ENCODE measurements around the gene SYNE1. TPM values are rescaled to one million over a fixed set of nuclear protein-coding genes. Genes with fewer than 3 reads are reported as not detected.
A peak's percentile ranks its signal among the peaks of the same experiment; 100 is the strongest.

The SYNE1 gene
- total and polyA plus RNA-seq, 7 experiments from 2014 or later: 50.6 to 205 (median 161) TPM

- no peak for DNase-seq
Measured at GRCh38 chr6:152166897-152167296, 470.3 kb downstream of the SYNE1 start.

GRCh38 chr6:152166497-152166896 is 470.7 kb downstream of the SYNE1 start:
- H3K4me3 Mint-ChIP-seq: no peak overlapping the region
- DNase-seq: no peak
- H3K36me3 ChIP-seq (ENCODE audit: control insufficient read depth in 2 of 3, insufficient read depth in 3 of 3, low read length in 3 of 3): peaks cover 22 to 70% (median 24%) of the 10 kb centered on the region in 3 experiments
- no peaks in the 10 kb centered on the region for H3K27me3 ChIP-seq (ENCODE audit: control insufficient read depth in 2 of 2, insufficient read depth in 2 of 2, low read length in 2 of 2)
- POLR2A ChIA-PET: interaction anchor here (3.0 kb wide), 1 partner anchor 19 kb away, joined by 13 read pairs; no protein-coding TSS in a partner anchor
- H3K27ac ChIP-seq (ENCODE audit: low read depth, low read length): no peak overlapping the region
- H3K9me3 ChIP-seq (ENCODE audit: control insufficient read depth in 2 of 3, low read length in 3 of 3): no peaks in the 10 kb centered on the region
- no peaks in the 10 kb centered on the region for H3K27me3 Mint-ChIP-seq
- H3K4me1 ChIP-seq (ENCODE audit: control insufficient read depth in 2 of 2, insufficient read depth in 2 of 2, low read length in 2 of 2): peaks cover 10 to 13% of the 10 kb centered on the region in 2 donors
- CTCF ChIA-PET: interaction anchor here (1.4 kb wide), 1 partner anchor 18 kb away, joined by 3 read pairs; no protein-coding TSS in a partner anchor
- peak overlapping the region in 5 of 9 donors; percentile 25 to 54 (median 31) for H3K27ac Mint-ChIP-seq
- peaks cover 24 to 65% (median 48%) of the 10 kb centered on the region in 5 donors for H3K36me3 Mint-ChIP-seq
- H3K4me1 Mint-ChIP-seq: peaks cover 16 to 45% (median 35%) of the 10 kb centered on the region in 7 donors
- no peak overlapping the region for H3K4me3 ChIP-seq (ENCODE audit: low read length)
- peaks cover 0 to 6% (median 0%) of the 10 kb centered on the region in 11 donors for H3K9me3 Mint-ChIP-seq
- ATAC-seq: no peak
- intact Hi-C loops (cut with micrococcal nuclease): no loop called here

More at GRCh38 chr6:152166897-152167296, 470.3 kb downstream of the SYNE1 start:
- CTCF ChIA-PET: interaction anchor here (1.4 kb wide), 1 partner anchor 17 kb away, joined by 3 read pairs; no protein-coding TSS in a partner anchor
- Histone ChIP-seq H3K27ac (ENCODE audit: low read depth, low read length) (no peak overlapping the region), H3K27me3 (ENCODE audit: control insufficient read depth in 2 of 2, insufficient read depth in 2 of 2, low read length in 2 of 2) (no peaks in the 10 kb centered on the region), H3K4me3 (ENCODE audit: low read length) (no peak overlapping the region), H3K9me3 (ENCODE audit: control insufficient read depth in 2 of 3, low read length in 3 of 3) (no peaks in the 10 kb centered on the region), H3K36me3 (ENCODE audit: control insufficient read depth in 2 of 3, insufficient read depth in 3 of 3, low read length in 3 of 3) (peaks cover 19 to 70% (median 22%) of the 10 kb centered on the region in 3 experiments), H3K4me1 (ENCODE audit: control insufficient read depth in 2 of 2, insufficient read depth in 2 of 2, low read length in 2 of 2) (peaks cover 12 to 17% of the 10 kb centered on the region in 2 donors)
- no peak for ATAC-seq
- H3K36me3 Mint-ChIP-seq: peaks cover 24 to 69% (median 51%) of the 10 kb centered on the region in 5 donors
- H3K4me1 Mint-ChIP-seq: peaks cover 17 to 48% (median 38%) of the 10 kb centered on the region in 7 donors
- H3K9me3 Mint-ChIP-seq: peaks cover 0 to 6% (median 0%) of the 10 kb centered on the region in 11 donors
- intact Hi-C loops (cut with micrococcal nuclease): no loop called here
- peak overlapping the region in 4 of 9 donors; percentile 25 to 43 (median 30) for H3K27ac Mint-ChIP-seq
- H3K4me3 Mint-ChIP-seq: no peak overlapping the region
- POLR2A ChIA-PET: interaction anchor here (3.0 kb wide), 1 partner anchor 18 kb away, joined by 13 read pairs; no protein-coding TSS in a partner anchor
- H3K27me3 Mint-ChIP-seq: no peaks in the 10 kb centered on the region

GRCh38 chr6:152164957-152165356 is 472.2 kb downstream of the SYNE1 start:
- DNase-seq (no peak), ATAC-seq (no peak)
- no peaks in the 10 kb centered on the region for H3K27me3 ChIP-seq (ENCODE audit: control insufficient read depth in 2 of 2, insufficient read depth in 2 of 2, low read length in 2 of 2)
- H3K27me3 Mint-ChIP-seq: no peaks in the 10 kb centered on the region
- intact Hi-C loops (cut with micrococcal nuclease): no loop called here
- H3K4me1 Mint-ChIP-seq: peaks cover 7 to 30% (median 22%) of the 10 kb centered on the region in 7 donors
- no peaks in the 10 kb centered on the region for H3K9me3 ChIP-seq (ENCODE audit: control insufficient read depth in 2 of 3, low read length in 3 of 3)
- POLR2A ChIA-PET: interaction anchor here (3.0 kb wide), 1 partner anchor 20 kb away, joined by 13 read pairs; no protein-coding TSS in a partner anchor
- CTCF ChIA-PET: no interaction called here
- H3K27ac ChIP-seq (ENCODE audit: low read depth, low read length): no peak overlapping the region
- H3K4me1 ChIP-seq (ENCODE audit: control insufficient read depth in 2 of 2, insufficient read depth in 2 of 2, low read length in 2 of 2): peaks cover 0 to 1% of the 10 kb centered on the region in 2 donors
- peak overlapping the region in 4 of 9 donors; percentile 53 to 86 (median 71) for H3K27ac Mint-ChIP-seq
- no peaks in the 10 kb centered on the region for H3K9me3 Mint-ChIP-seq
- H3K36me3 Mint-ChIP-seq: peaks cover 15 to 56% (median 35%) of the 10 kb centered on the region in 5 donors
- H3K36me3 ChIP-seq (ENCODE audit: control insufficient read depth in 2 of 3, insufficient read depth in 3 of 3, low read length in 3 of 3): peaks cover 17 to 58% (median 24%) of the 10 kb centered on the region in 3 experiments
- H3K4me3 ChIP-seq (ENCODE audit: low read length): no peak overlapping the region
- no peak overlapping the region for H3K4me3 Mint-ChIP-seq

GRCh38 chr6:152161501-152161900 is 475.7 kb downstream of the SYNE1 start:
- ATAC-seq (no peak), DNase-seq (no peak)
- Mint-ChIP-seq H3K36me3 (peaks cover 15 to 55% (median 35%) of the 10 kb centered on the region in 5 donors), H3K4me1 (peaks cover 0 to 22% (median 16%) of the 10 kb centered on the region in 7 donors), H3K4me3 (no peak overlapping the region), H3K27me3 (no peaks in the 10 kb centered on the region), H3K27ac (peak overlapping the region in 8 of 9 donors; percentile 10 to 90 (median 67)), H3K9me3 (no peaks in the 10 kb centered on the region)
- Histone ChIP-seq H3K9me3 (ENCODE audit: control insufficient read depth in 2 of 3, low read length in 3 of 3) (no peaks in the 10 kb centered on the region), H3K36me3 (ENCODE audit: control insufficient read depth in 2 of 3, insufficient read depth in 3 of 3, low read length in 3 of 3) (peaks cover 18 to 65% (median 27%) of the 10 kb centered on the region in 3 experiments), H3K27me3 (ENCODE audit: control insufficient read depth in 2 of 2, insufficient read depth in 2 of 2, low read length in 2 of 2) (no peaks in the 10 kb centered on the region), H3K27ac (ENCODE audit: low read depth, low read length) (peak overlapping the region; percentile 30), H3K4me3 (ENCODE audit: low read length) (no peak overlapping the region), H3K4me1 (ENCODE audit: control insufficient read depth in 2 of 2, insufficient read depth in 2 of 2, low read length in 2 of 2) (no peaks in the 10 kb centered on the region)
- CTCF ChIA-PET: no interaction called here
- POLR2A ChIA-PET: no interaction called here
- intact Hi-C loops (cut with micrococcal nuclease): loop anchor here in 1 of 2 donors (1.0 kb wide), 1 partner anchor 10 kb away; no protein-coding TSS in a partner anchor

- Mint-ChIP-seq H3K4me1 (peaks cover 0 to 22% (median 11%) of the 10 kb centered on the region in 7 donors), H3K36me3 (peaks cover 15 to 54% (median 37%) of the 10 kb centered on the region in 5 donors), H3K9me3 (no peaks in the 10 kb centered on the region), H3K4me3 (no peak overlapping the region), H3K27ac (peak overlapping the region; percentile 52 to 90 (median 82)), H3K27me3 (no peaks in the 10 kb centered on the region)
- DNase-seq: no peak
- peak; percentile 26 for ATAC-seq
- Histone ChIP-seq H3K27me3 (ENCODE audit: control insufficient read depth in 2 of 2, insufficient read depth in 2 of 2, low read length in 2 of 2) (no peaks in the 10 kb centered on the region), H3K4me3 (ENCODE audit: low read length) (no peak overlapping the region), H3K36me3 (ENCODE audit: control insufficient read depth in 2 of 3, insufficient read depth in 3 of 3, low read length in 3 of 3) (peaks cover 21 to 66% (median 29%) of the 10 kb centered on the region in 3 experiments), H3K27ac (ENCODE audit: low read depth, low read length) (no peak overlapping the region), H3K4me1 (ENCODE audit: control insufficient read depth in 2 of 2, insufficient read depth in 2 of 2, low read length in 2 of 2) (no peaks in the 10 kb centered on the region), H3K9me3 (ENCODE audit: control insufficient read depth in 2 of 3, low read length in 3 of 3) (no peaks in the 10 kb centered on the region)
- ChIA-PET CTCF (no interaction called here), POLR2A (interaction anchor here (1.0 to 1.8 kb wide), 2 partner anchors 23 to 25 kb away, joined by 3 to 7 read pairs; no protein-coding TSS in a partner anchor)
- intact Hi-C loops (cut with micrococcal nuclease): no loop called here
Measured at GRCh38 chr6:152160346-152160745, 476.8 kb downstream of the SYNE1 start.

GRCh38 chr6:152155792-152156191 is 481.4 kb downstream of the SYNE1 start:
- no peaks in the 10 kb centered on the region for H3K27me3 Mint-ChIP-seq
- CTCF ChIA-PET: no interaction called here
- no peaks in the 10 kb centered on the region for H3K27me3 ChIP-seq (ENCODE audit: control insufficient read depth in 2 of 2, insufficient read depth in 2 of 2, low read length in 2 of 2)
- peak overlapping the region in 5 of 9 donors; percentile 5 to 74 (median 39) for H3K27ac Mint-ChIP-seq
- peaks cover 3 to 51% (median 30%) of the 10 kb centered on the region in 5 donors for H3K36me3 Mint-ChIP-seq
- H3K9me3 Mint-ChIP-seq: no peaks in the 10 kb centered on the region
- peaks cover 0 to 6% (median 3%) of the 10 kb centered on the region in 7 donors for H3K4me1 Mint-ChIP-seq
- H3K27ac ChIP-seq (ENCODE audit: low read depth, low read length): peak overlapping the region; percentile 19
- POLR2A ChIA-PET: no interaction called here
- H3K4me3 Mint-ChIP-seq: no peak overlapping the region
- no peak overlapping the region for H3K4me3 ChIP-seq (ENCODE audit: low read length)
- no peaks in the 10 kb centered on the region for H3K9me3 ChIP-seq (ENCODE audit: control insufficient read depth in 2 of 3, low read length in 3 of 3)
- H3K36me3 ChIP-seq (ENCODE audit: control insufficient read depth in 2 of 3, insufficient read depth in 3 of 3, low read length in 3 of 3): peaks cover 30 to 82% (median 52%) of the 10 kb centered on the region in 3 experiments
- ATAC-seq (no peak), DNase-seq (no peak)
- no peaks in the 10 kb centered on the region for H3K4me1 ChIP-seq (ENCODE audit: control insufficient read depth in 2 of 2, insufficient read depth in 2 of 2, low read length in 2 of 2)
- intact Hi-C loops (cut with micrococcal nuclease): no loop called here
